CD4-positive, alpha-beta T cell treated with Interleukin-15 for 4 hours (primary cell): ENCODE measurements around the gene ULK4.
"Not testable (repeated sequence)": the region's sequence is repeated elsewhere in the genome, so short reads cannot be mapped to it uniquely, and the experiment has no call there.

Experiments
- DNase-seq: peaks from one replicate; pipeline ENCODE4 v3.0.0-alpha.2; 2020; ENCODE audit warnings: low spot score

ULK4 gene

DNA sequence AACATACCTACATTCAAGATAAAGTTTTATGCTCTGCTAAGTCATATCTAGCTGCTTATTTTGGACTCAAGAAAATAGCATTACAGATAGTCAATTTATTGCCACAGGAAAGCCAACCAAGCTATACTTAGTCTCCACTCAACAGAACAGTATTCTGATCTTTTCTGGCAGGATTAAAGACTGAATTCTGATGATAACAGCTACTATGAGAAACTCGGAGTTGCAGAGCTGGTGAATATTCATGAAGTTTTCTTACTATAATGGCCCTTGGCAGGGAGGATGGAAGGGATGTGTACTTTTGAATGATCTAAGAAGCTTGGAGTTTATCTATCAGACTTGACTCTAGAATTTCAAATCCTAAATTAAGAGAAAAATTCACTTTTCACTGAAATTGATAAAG is 524.9 kb downstream of the ULK4 start:
- DNase-seq, result no peak

GRCh38 chr3:41434781-41435180 is 527.1 kb downstream of the ULK4 start:
- no peak for DNase-seq

DNA sequence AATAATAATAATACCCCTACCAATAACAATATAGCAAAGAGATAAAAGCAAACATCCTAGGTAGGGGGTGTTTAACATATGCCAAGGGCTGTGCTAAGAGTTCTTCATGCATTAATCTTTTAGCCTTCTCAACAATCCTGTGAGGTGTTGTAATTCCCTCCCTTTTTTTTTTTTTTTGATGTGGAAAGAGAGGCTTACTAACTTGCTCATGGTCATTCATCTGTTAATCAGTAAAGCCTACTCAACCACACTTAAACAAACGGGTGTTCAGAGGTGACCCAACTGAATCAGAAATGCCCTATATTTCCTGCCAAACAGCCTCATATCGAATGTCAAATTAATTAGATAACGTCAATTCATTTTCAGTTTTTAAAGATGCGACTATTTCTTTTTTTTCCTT is 530.5 kb downstream of the ULK4 start:
- DNase-seq, result no peak

GRCh38 chr3:41430886-41431285 is 531.0 kb downstream of the ULK4 start:
- DNase-seq, result no peak

- no peak for DNase-seq
Measured at GRCh38 chr3:41430391-41430790, 531.5 kb downstream of the ULK4 start.

- DNase-seq, result no peak
Measured at GRCh38 chr3:41426485-41426884, 535.4 kb downstream of the ULK4 start.

GRCh38 chr3:41424543-41425300 is 537.2 kb downstream of the ULK4 start:
- no peak for DNase-seq

DNA sequence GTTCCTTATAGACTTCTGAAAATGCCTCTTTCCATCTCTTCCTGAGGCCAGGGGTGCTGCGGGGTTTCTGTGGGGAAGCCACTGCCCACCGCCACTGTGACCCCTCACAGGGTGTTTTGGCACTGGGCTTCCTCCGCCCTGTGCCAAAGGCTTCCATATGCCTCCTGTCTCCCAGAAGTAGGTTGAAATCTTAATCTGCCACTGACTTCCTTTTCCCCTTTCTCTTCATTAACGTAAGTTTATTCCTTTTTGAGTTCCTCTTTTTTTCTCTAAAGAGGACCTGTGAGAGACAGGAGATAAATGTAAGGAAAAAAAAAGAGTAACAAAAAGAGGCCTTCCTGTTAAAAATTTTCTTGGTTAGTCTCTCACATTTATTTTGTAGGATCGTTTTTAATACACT is 542.1 kb downstream of the ULK4 start:
- no peak for DNase-seq

DNA sequence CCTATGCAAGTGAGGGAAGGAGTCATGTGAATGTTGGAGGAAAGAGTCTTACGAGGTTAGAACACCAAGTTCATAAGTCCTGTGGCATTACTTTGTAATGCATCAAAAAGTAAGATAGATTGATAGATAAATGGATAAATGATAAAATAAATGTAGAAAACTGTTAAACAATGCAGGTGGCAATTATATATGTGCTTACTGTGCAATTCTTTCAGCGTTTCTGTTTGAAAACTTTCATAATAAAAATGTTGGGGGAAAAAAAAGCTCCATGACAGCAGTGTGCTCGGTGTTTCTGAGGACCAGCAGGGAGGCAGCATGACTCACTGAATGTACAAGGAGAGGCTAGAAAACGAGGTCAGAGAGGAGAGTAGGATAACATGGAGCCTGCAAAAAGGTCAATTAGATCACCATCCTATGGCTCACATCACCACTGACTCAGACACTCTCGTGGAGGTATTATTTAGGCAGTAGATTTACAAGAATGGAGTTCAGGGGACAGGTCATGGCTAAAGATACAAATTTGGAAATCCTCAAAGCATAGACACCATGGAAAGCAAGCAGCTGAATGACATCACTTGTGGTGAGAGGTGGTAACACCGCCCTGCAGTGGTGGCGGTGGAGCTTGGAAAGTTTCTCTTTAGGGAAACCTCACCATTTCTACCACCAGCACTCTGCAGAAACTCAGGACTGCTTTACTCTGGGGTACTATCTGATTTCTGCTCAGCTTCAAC is 542.8 kb downstream of the ULK4 start:
- DNase-seq, result peak; percentile 18

DNA sequence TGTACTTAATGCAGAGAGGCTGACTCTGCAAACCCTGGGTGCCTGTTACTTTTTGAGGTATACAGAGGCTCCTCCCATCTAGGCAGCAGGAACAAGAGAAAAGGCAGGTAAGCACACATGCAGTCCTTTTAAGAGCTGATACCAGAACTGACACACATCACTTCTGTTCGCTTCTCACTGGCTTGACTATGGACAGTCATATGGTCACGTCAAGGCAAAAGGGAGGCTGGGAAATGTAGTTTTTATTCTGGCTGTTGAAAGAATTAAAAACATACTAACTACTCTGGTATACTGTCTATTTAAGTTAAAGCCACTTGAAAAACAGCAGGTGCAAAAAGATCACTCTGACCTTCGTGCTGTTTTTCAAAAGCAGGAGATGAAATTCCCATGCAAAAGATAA is 544.3 kb downstream of the ULK4 start:
- DNase-seq, result no peak

DNA sequence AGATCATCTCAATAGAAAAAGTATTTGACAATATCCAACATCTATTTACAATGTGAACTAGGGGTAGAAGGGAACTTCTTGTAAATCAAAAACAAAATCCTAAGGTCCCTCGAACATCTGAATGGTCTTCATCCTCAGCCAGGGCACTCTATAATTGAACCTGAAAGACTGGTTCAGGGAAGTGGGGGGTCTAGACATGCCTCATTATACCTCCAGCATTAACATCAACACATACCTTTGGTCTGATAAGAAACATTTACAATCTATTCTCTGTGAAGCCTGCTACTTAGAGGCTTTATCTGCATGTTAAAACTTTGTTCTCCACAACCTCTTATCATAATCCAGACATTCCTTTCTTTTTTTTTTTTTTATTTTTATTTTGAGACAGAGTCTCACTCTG is 550.8 kb downstream of the ULK4 start:
- no peak for DNase-seq

GRCh38 chr3:41405466-41405865 is 556.4 kb downstream of the ULK4 start:
- DNase-seq, result peak; percentile 18

DNA sequence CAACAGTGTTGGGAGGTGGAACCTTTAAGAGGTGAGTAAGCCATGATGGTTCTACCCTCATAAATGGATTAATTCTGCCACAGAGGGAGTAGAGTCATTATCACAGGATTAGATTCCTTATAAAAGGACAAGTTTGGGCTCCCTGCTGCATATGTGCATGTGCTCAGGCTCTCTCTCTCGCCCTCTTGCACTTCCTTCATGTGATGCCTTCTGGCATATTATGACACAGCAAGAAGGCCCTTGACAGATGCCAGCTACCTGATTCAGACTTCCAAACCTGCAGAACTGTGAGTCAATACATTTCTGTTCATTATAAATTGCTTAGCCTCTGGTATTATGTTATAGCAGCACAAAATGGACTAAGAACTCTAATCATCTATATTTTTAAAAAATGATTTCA is 557.3 kb downstream of the ULK4 start:
- DNase-seq, result no peak

DNA sequence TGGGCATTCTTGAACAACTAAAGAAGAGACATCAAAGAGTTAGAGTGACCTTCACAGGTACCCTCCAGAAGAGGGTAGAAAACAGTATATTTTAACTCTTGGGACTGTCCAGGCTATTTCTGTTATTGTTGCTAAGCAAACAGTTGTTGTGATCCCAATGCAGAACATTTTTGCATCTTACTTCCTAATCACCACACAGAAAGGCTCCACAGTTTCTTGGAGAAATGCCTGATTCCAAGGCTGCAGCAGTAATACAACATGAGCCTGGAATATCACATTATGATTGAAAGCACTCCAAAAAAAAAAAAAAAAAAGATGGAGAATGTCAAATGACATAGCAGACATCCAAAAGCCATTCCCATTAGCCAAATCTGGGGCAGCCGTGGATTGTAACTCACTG is 567.0 kb downstream of the ULK4 start:
- DNase-seq, result no peak

GRCh38 chr3:41370765-41371535 is 591.0 kb downstream of the ULK4 start:
- not testable (repeated sequence) for DNase-seq

GRCh38 chr3:41370307-41370706 is 591.6 kb downstream of the ULK4 start:
- no peak for DNase-seq

DNA sequence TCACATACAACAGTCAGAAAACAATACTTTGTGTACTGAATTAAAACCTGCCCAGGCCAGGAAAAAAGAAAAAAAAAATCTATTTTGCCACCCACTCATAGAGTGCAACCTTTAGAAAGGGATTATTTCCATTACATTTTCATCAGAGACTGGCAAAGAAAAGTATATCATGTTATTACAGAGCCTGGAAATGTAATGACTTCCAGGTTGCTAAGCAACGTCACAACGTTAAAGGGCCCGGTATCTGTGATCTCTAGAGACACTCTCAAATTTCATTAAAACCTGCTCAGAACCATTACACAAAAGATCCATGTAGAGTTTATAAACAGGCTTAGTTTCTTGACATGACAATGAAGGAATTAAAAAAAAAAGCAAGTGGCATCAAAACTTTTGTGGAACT is 592.1 kb downstream of the ULK4 start:
- DNase-seq, result no peak

DNA sequence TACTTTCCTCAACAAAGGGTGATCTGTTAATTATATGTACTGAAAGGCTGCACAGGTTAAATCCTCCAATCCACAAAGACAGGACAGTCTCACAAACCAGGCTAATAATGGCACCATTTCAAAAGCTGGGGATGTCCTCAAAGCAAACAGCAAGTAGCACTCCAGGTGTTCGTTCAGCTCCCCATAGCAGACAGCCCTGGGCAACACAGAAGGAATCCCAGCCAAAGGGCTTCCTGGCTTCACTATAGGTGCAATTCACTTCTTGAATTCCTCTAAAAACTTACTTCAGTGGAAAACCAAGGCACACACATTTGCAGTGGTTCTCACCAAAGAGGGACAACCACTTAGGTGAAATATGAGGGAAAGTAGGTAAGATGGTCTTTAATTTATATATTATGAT is 595.9 kb downstream of the ULK4 start:
- DNase-seq, result no peak

- no peak for DNase-seq
Measured at GRCh38 chr3:41364736-41365135, 597.2 kb downstream of the ULK4 start.

DNA sequence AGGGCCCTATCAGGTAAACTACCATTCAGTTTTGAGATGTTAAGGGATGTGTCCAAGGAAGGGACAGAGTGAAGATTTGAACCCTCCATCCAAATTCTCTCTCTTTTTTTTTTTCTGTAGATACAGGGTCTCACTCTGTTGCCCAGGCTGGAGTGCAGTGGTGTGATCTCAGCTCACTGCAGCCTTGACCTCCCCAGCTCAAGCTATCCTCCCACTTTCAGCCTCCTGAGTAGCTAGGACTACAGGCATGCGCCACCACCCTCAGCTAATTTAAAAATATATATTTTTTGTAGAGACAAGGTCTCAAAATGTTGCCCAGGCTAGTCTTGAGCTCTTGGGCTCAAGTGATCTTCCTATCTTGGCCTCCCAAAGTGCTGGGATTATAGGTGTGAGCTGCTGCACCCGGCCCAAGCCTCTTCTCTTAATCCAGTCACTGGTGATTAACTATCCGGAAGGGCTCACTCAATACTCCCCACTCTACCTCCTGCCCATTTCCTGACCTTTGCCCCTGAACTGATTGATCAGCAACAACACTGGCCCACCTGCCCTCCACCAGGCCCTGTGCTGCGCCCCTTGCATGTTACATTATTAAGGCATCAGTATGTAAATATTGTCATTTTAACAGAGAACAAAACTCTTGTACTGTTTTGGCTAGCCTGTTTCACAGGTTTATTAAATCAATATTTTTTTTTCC is 597.9 kb downstream of the ULK4 start:
- no peak for DNase-seq

GRCh38 chr3:41362638-41363559 is 599.0 kb downstream of the ULK4 start:
- DNase-seq, result no peak
